SU-DHL-6 (cell line): ENCODE data around the gene ARSB.

Experiments
- H2AFZ ChIP-seq: fragments of 200-600 bp; sonication (generic); 2 replicates; pipeline ENCODE4 v1.6.1; 2014; ENCODE audit warnings: low read depth, mild to moderate bottlenecking, moderate library complexity, mixed read lengths, antibody characterized with exemption, low read length; ENCODE audit not compliant: severe bottlenecking
- H3F3A ChIP-seq: fragments of 200-600 bp; shearing (Covaris generic); 2 replicates; pipeline ENCODE4 v1.6.0; 2016; ENCODE audit warnings: antibody characterized with exemption, mild to moderate bottlenecking; ENCODE audit not compliant: insufficient read depth
- H3K27ac ChIP-seq: fragments of 200-600 bp; sonication (generic); 2 replicates; pipeline ENCODE4 v1.5.1; 2016; ENCODE audit warnings: low read depth, mild to moderate bottlenecking, low read length, moderate library complexity, mixed read lengths
- H3K27me3 ChIP-seq: fragments of 200-600 bp; sonication (generic), shearing (Covaris generic); 2 replicates; pipeline ENCODE4 v1.6.0; 2014; ENCODE audit warnings: mild to moderate bottlenecking, low read length
- H3K36me3 ChIP-seq: fragments of 200-600 bp; sonication (generic); 2 replicates; pipeline ENCODE4 v1.6.1; 2014; ENCODE audit warnings: mild to moderate bottlenecking, low read length, mixed read lengths
- H3K4me2 ChIP-seq: fragments of 300-600, 200-600 bp; shearing (Covaris generic), sonication (generic); 2 replicates; pipeline ENCODE4 v1.6.0; 2014; ENCODE audit warnings: low read length, low read depth, mild to moderate bottlenecking; ENCODE audit not compliant: poor library complexity, severe bottlenecking
- H3K4me3 ChIP-seq: fragments of 200-600 bp; sonication (generic); 2 replicates; pipeline ENCODE4 v1.5.1; 2014; ENCODE audit warnings: antibody characterized with exemption, low read length, mild to moderate bottlenecking, mixed read lengths; ENCODE audit not compliant: insufficient read depth, poor library complexity, severe bottlenecking
- H3K79me2 ChIP-seq: fragments of 200-600 bp; sonication (generic); 2 replicates; pipeline ENCODE4 v1.6.1; 2014; ENCODE audit warnings: mild to moderate bottlenecking, low read length, moderate library complexity; ENCODE audit not compliant: insufficient read depth
- H3K9ac ChIP-seq: fragments of 200-600 bp; sonication (generic); 2 replicates; pipeline ENCODE4 v1.7.0; 2014; ENCODE audit warnings: mild to moderate bottlenecking, low read length
- H3K9me2 ChIP-seq: fragments of 200-600 bp; sonication (generic); replicated peaks from 2 replicates; pipeline ENCODE4 v1.6.1; 2014; ENCODE audit warnings: low read length; ENCODE audit not compliant: insufficient read depth
- H3K9me3 ChIP-seq: fragments of 200-600 bp; sonication (generic); 2 replicates; pipeline ENCODE4 v1.6.1; 2014; ENCODE audit warnings: low read length, mixed read lengths; ENCODE audit not compliant: insufficient read depth
- H4K20me1 ChIP-seq: fragments of 200-600 bp; sonication (generic); 2 replicates; pipeline ENCODE4 v1.6.1; 2014; ENCODE audit warnings: low read depth, mild to moderate bottlenecking, antibody characterized with exemption, low read length, moderate library complexity, mixed read lengths
- EZH2phosphoT487 ChIP-seq: fragments of 200-600 bp; sonication (generic), shearing (Covaris generic); conservative IDR thresholded peaks from 2 replicates; pipeline ENCODE4 v1.6.1; 2018; ENCODE audit warnings: mild to moderate bottlenecking, antibody characterized with exemption, low read length, moderate library complexity, mixed read lengths
- TF ChIP-seq, protein P1 (sequence below): fragments of 200-600 bp; sonication (generic); IDR thresholded peaks from one replicate; pipeline ENCODE4 v1.5.1; 2017; ENCODE audit warnings: antibody characterized with exemption, mild to moderate bottlenecking, low read length, moderate library complexity; ENCODE audit not compliant: insufficient read depth, poor library complexity, severe bottlenecking

Gene ARSB

DNA sequence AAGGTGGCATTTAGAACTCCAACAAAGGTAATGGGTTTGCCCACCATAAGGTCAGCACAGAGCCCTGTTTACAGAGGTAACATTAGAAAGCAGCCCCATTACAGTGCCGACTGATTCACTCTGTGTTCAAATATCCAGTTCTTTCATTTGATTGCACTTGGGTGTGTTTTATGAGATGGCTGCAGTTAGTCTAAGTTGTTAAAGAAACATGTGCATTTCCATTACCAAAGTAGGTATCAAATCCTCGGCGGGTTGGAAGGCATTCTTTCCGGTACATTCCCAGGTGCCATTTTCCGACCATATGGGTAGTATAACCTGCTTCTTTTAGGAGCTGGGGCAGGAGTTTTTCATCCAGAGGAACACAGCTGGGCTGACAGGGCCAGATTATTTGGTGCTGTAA lies 16.3 kb downstream of the ARSB start:
- no peak overlapping the region for H3K4me2 ChIP-seq
- H2AFZ ChIP-seq: no peak overlapping the region
- H3K27ac ChIP-seq: no peak overlapping the region
- no peaks in the 10 kb centered on the region for H4K20me1 ChIP-seq
- H3F3A ChIP-seq: no peaks in the 10 kb centered on the region
- TF ChIP-seq EZH2phosphoT487: no peak
- TF ChIP-seq, protein P1, sequence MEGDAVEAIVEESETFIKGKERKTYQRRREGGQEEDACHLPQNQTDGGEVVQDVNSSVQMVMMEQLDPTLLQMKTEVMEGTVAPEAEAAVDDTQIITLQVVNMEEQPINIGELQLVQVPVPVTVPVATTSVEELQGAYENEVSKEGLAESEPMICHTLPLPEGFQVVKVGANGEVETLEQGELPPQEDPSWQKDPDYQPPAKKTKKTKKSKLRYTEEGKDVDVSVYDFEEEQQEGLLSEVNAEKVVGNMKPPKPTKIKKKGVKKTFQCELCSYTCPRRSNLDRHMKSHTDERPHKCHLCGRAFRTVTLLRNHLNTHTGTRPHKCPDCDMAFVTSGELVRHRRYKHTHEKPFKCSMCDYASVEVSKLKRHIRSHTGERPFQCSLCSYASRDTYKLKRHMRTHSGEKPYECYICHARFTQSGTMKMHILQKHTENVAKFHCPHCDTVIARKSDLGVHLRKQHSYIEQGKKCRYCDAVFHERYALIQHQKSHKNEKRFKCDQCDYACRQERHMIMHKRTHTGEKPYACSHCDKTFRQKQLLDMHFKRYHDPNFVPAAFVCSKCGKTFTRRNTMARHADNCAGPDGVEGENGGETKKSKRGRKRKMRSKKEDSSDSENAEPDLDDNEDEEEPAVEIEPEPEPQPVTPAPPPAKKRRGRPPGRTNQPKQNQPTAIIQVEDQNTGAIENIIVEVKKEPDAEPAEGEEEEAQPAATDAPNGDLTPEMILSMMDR: no peak
- H3K9ac ChIP-seq: no peak overlapping the region
- no peak overlapping the region for H3K4me3 ChIP-seq
- no peaks in the 10 kb centered on the region for H3K79me2 ChIP-seq
- H3K9me3 ChIP-seq: no peaks in the 10 kb centered on the region
- no peaks in the 10 kb centered on the region for H3K27me3 ChIP-seq
- no peaks in the 10 kb centered on the region for H3K9me2 ChIP-seq
- no peaks in the 10 kb centered on the region for H3K36me3 ChIP-seq

DNA sequence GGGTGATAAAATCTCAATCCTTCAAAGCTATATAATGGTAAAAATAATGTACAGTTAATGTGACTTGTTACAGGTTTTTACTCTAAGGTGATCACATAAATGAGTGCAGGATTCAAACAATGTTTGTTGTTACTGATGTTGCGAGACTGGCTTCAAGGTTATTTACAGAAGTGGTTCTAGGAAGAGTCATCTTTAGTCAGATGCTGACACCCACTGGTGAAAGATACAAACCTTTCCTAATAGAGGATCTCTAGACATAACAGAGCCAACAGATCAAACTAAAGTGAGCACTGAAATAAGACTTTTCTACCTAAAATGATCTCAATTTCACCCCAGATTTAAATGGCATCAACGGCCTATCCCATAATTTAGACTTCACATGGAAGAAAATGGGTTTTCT lies 20.2 kb downstream of the ARSB start:
- Histone ChIP-seq H3K36me3 (no peaks in the 10 kb centered on the region), H4K20me1 (no peaks in the 10 kb centered on the region), H3K9ac (no peak overlapping the region), H3K9me3 (no peaks in the 10 kb centered on the region), H3K79me2 (no peaks in the 10 kb centered on the region), H3K4me2 (no peak overlapping the region), H3K27ac (no peak overlapping the region), H3K27me3 (no peaks in the 10 kb centered on the region), H3F3A (no peaks in the 10 kb centered on the region), H2AFZ (no peak overlapping the region), H3K4me3 (no peak overlapping the region), H3K9me2 (no peaks in the 10 kb centered on the region)
- no peak for TF ChIP-seq EZH2phosphoT487
- TF ChIP-seq, protein P1: peak; percentile 26

GRCh38 chr5:78961743-78962142 lies 23.4 kb downstream of the ARSB start:
- no peak for TF ChIP-seq EZH2phosphoT487
- TF ChIP-seq, protein P1: no peak

More at GRCh38 chr5:78961743-78962142, 23.4 kb downstream of the ARSB start:
- Histone ChIP-seq H3F3A (no peaks in the 10 kb centered on the region), H3K79me2 (no peaks in the 10 kb centered on the region), H3K27me3 (no peaks in the 10 kb centered on the region), H3K4me2 (no peak overlapping the region), H3K4me3 (no peak overlapping the region), H4K20me1 (no peaks in the 10 kb centered on the region), H3K9me2 (no peaks in the 10 kb centered on the region), H3K36me3 (no peaks in the 10 kb centered on the region), H3K27ac (no peak overlapping the region), H3K9me3 (no peaks in the 10 kb centered on the region), H3K9ac (no peak overlapping the region), H2AFZ (no peak overlapping the region)
